DND-41 (cell line): ENCODE data around the gene ITPR1.

Experiments used
- ATAC-seq: fragments of 200-7000 bp; cut with Tn5 transposase; 3 replicates; pipeline ENCODE4 v1.9.1; 2021; ENCODE audit warnings: low read depth; ENCODE audit not compliant: insufficient read depth
- DNase-seq: peaks from one replicate; pipeline ENCODE4 v3.0.0-alpha.2; 2020
- H2AFZ ChIP-seq: 2 replicates; pipeline ENCODE4 v1.6.0; 2012; ENCODE audit warnings: low read depth, low read length
- H3K27ac ChIP-seq: 2 replicates; pipeline ENCODE4 v1.5.1; 2012; ENCODE audit warnings: low read length, inconsistent platforms
- H3K27me3 ChIP-seq: fragments of 200-600 bp; sonication (generic); 2 replicates; pipeline ENCODE4 v1.6.0; 2012; ENCODE audit warnings: low read length, mild to moderate bottlenecking, inconsistent platforms; ENCODE audit not compliant: insufficient read depth, poor library complexity
- H3K36me3 ChIP-seq: 2 replicates; pipeline ENCODE4 v1.5.1; 2012; ENCODE audit warnings: low read length, inconsistent platforms; ENCODE audit not compliant: insufficient read depth
- H3K4me1 ChIP-seq: 2 replicates; pipeline ENCODE4 v1.5.1; 2012; ENCODE audit warnings: mild to moderate bottlenecking, low read length; ENCODE audit not compliant: insufficient read depth
- H3K4me2 ChIP-seq: 2 replicates; pipeline ENCODE4 v1.6.0; 2012; ENCODE audit warnings: mild to moderate bottlenecking, moderate library complexity, low read length, inconsistent platforms; ENCODE audit not compliant: insufficient read depth
- H3K4me3 ChIP-seq, 2 experiments: fragments of 200-600 bp in 1 of 2; shearing (Covaris generic) in 1 of 2; 2 replicates each; pipeline ENCODE4 v1.5.1; 2012 to 2016; ENCODE audit warnings: inconsistent platforms in 2 of 2, low read length in 2 of 2, mild to moderate bottlenecking in 2 of 2, low read depth in 1 of 2, moderate library complexity in 1 of 2
- H3K79me2 ChIP-seq: 2 replicates; pipeline ENCODE4 v1.6.0; 2012; ENCODE audit warnings: low read length, inconsistent platforms; ENCODE audit not compliant: insufficient read depth
- H3K9ac ChIP-seq: 2 replicates; pipeline ENCODE4 v1.6.0; 2012; ENCODE audit warnings: low read depth, mild to moderate bottlenecking, inconsistent platforms, low read length, moderate library complexity
- H3K9me3 ChIP-seq: 2 replicates; pipeline ENCODE4 v1.5.1; 2012; ENCODE audit warnings: low read length, moderate library complexity, mild to moderate bottlenecking, inconsistent platforms; ENCODE audit not compliant: insufficient read depth, severe bottlenecking
- H4K20me1 ChIP-seq: 2 replicates; pipeline ENCODE4 v1.6.0; 2012; ENCODE audit warnings: low read length; ENCODE audit not compliant: insufficient read depth
- CTCF ChIP-seq: IDR thresholded peaks from 2 replicates; pipeline ENCODE4 v1.5.1; 2012; ENCODE audit warnings: borderline replicate concordance, low read length, moderate library complexity, mild to moderate bottlenecking; ENCODE audit not compliant: poor library complexity, severe bottlenecking; ENCODE audit errors: extremely low read depth
- EZH2 ChIP-seq: IDR thresholded peaks from 3 replicates; pipeline ENCODE4 v1.6.1; 2012; ENCODE audit warnings: borderline replicate concordance, low read depth, mild to moderate bottlenecking, moderate library complexity, low read length, inconsistent platforms; ENCODE audit not compliant: severe bottlenecking

Gene ITPR1

GRCh38 chr3:4496087-4496452 lies 2.9 kb downstream of the ITPR1 start:
- H3K27ac ChIP-seq = no peak overlapping the region
- H2AFZ ChIP-seq = no peak overlapping the region
- no peaks in the 10 kb centered on the region for H3K36me3 ChIP-seq
- H3K4me2 ChIP-seq = no peak overlapping the region
- TF ChIP-seq EZH2 (no peak), CTCF (no peak)
- no peaks in the 10 kb centered on the region for H3K9me3 ChIP-seq
- no peak for DNase-seq
- no peaks in the 10 kb centered on the region for H4K20me1 ChIP-seq
- H3K4me3 ChIP-seq = no peak overlapping the region
- ATAC-seq = no peak
- no peak overlapping the region for H3K9ac ChIP-seq
- H3K27me3 ChIP-seq = peaks cover 13% of the 10 kb centered on the region
- H3K4me1 ChIP-seq = peaks cover 29% of the 10 kb centered on the region
- H3K79me2 ChIP-seq = no peaks in the 10 kb centered on the region

- peaks cover 3% of the 10 kb centered on the region for H3K27me3 ChIP-seq
- peaks cover 23% of the 10 kb centered on the region for H3K4me1 ChIP-seq
- 0 out of 2 replicates have a peak, but pooled peaks cover 5% of the 10 kb centered on the region for H3K36me3 ChIP-seq
- H4K20me1 ChIP-seq = no peaks in the 10 kb centered on the region
- H3K79me2 ChIP-seq = no peaks in the 10 kb centered on the region
- H3K9ac ChIP-seq = no peak overlapping the region
- no peak overlapping the region for H3K4me3 ChIP-seq
- H3K9me3 ChIP-seq = no peaks in the 10 kb centered on the region
- no peak overlapping the region for H2AFZ ChIP-seq
- H3K27ac ChIP-seq = no peak overlapping the region
- ATAC-seq (no peak), DNase-seq (no peak)
- H3K4me2 ChIP-seq = no peak overlapping the region
- TF ChIP-seq EZH2 = no peak
- no peak for TF ChIP-seq CTCF
These were observed 4.0 kb downstream of the ITPR1 start for GRCh38 chr3:4497005-4497692.

GRCh38 chr3:4497843-4498324 lies 4.7 kb downstream of the ITPR1 start:
- Histone ChIP-seq H3K4me3 (no peak overlapping the region), H3K27me3 (no peaks in the 10 kb centered on the region), H3K4me1 (peaks cover 18% of the 10 kb centered on the region), H3K27ac (no peak overlapping the region), H3K79me2 (no peaks in the 10 kb centered on the region), H3K4me2 (no peak overlapping the region), H4K20me1 (no peaks in the 10 kb centered on the region), H3K9me3 (no peaks in the 10 kb centered on the region), H3K36me3 (0 out of 2 replicates have a peak, but pooled peaks cover 5% of the 10 kb centered on the region), H2AFZ (no peak overlapping the region), H3K9ac (no peak overlapping the region)
- ATAC-seq (no peak), DNase-seq (no peak)
- TF ChIP-seq EZH2 (no peak), CTCF (no peak)

- no peak for ATAC-seq
- no peak overlapping the region for H3K27ac ChIP-seq
- no peak overlapping the region for H3K4me3 ChIP-seq
- no peak for TF ChIP-seq EZH2
- no peak for TF ChIP-seq CTCF
- no peak for DNase-seq
- peaks cover 18% of the 10 kb centered on the region for H3K4me1 ChIP-seq
- no peaks in the 10 kb centered on the region for H4K20me1 ChIP-seq
- H3K79me2 ChIP-seq = no peaks in the 10 kb centered on the region
- H3K36me3 ChIP-seq = 0 out of 2 replicates have a peak, but pooled peaks cover 5% of the 10 kb centered on the region
- H3K27me3 ChIP-seq = no peaks in the 10 kb centered on the region
- no peak overlapping the region for H3K4me2 ChIP-seq
- H3K9ac ChIP-seq = no peak overlapping the region
- H2AFZ ChIP-seq = no peak overlapping the region
- no peaks in the 10 kb centered on the region for H3K9me3 ChIP-seq
These were observed 5.3 kb downstream of the ITPR1 start for GRCh38 chr3:4498446-4498845.
